ENCODE measurements around the gene PPP1R3C.

Gene PPP1R3C

DNA sequence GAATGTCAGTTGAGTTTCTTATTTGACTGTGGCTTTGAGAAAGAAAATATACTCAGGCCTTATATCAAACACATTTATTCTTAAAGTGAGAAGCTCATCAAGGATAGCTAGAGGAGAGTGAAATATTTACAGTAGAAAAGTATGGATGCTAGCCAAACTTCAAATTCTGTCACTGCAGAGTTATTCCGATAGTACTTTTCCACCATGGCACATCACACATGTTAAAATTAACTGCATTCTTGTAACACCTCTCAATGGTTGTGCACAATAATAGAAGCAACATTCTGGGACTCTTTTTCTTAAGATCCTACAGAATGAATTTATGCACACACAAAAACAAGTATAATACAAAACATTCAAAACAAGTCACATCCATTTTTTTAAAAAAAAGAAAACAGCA lies 4.5 kb downstream of the PPP1R3C start:
- no peak for DNase-seq

DNA sequence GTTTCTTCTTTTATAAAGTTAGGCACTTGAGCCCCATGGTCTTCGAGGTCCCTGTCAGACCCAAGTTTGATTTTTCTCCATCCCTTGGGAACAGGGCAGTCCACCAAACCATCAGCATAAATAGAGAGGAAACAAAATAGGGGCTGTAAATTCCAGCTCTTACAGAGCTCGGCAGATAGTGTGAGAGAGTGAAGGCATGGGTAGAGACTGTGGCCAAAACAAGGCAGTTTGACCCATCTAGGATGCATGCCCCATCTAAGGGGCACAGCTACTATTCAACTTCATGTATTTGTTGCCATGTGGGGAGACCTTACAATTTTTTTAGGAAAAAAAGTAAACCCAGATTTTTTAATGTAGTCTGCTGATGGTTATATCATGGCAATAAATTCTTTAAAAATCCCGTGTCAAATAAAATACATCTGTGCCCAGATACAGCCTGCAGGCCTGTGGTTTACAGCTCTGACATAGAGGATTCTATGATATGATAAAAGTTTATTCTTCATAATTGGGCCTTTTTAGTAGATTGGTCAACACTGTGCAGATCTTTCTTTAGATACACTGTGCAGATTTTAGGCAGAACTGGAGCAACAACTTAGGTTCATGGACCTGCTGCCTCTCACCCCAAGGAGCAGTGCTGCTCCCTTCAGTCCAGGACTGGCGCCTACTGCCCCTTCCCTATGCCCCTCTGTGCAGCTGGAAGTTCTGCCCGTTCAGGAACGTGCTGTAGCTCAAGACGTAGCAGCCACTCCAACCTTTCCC lies 5.3 kb downstream of the PPP1R3C start:
- DNase-seq = no peak

DNA sequence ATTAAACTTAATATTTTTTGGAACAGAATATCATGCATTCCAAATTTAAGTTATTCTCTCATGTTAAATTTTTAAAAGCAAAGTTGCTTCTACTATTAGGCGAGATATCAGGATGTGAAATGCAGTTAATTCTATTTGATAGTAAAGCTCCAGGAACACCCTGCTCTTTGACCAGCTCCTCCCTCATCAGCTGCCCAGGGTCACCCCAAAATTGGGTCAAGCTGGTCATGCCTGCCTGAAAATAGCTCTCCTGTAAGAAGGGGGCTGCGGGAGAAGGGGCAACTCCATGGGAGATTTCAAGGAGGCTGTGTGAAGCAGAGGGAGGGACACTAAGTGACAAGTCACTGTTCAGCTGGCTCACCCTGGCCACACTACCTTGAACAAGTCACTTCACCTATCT lies 5.9 kb downstream of the PPP1R3C start:
- DNase-seq = no peak

DNA sequence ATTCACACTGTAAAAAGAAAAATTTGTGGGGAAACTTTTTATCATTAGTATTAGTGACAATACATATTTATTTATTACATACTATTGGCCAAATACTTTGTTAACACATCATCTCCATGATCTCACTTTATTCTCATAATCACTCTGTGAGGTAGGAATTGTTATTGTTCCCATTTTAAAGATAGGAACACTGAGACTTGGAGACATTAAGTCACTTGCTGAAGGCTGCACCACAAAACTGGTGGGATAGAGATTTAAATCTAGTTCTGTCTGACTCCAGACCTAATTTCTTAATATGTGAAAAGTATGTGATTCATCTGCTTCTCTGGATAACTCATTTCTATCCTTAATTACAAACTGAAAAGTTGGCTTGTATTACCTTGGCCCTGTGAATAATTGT lies 8.2 kb downstream of the PPP1R3C start:
- DNase-seq = no peak

GRCh38 chr10:91622601-91623000 lies 10.3 kb downstream of the PPP1R3C start:
- no peak for DNase-seq

- DNase-seq = no peak
Measured at GRCh38 chr10:91621483-91622113, 11.3 kb downstream of the PPP1R3C start.

GRCh38 chr10:91617072-91617609 lies 15.7 kb downstream of the PPP1R3C start:
- DNase-seq = no peak

DNA sequence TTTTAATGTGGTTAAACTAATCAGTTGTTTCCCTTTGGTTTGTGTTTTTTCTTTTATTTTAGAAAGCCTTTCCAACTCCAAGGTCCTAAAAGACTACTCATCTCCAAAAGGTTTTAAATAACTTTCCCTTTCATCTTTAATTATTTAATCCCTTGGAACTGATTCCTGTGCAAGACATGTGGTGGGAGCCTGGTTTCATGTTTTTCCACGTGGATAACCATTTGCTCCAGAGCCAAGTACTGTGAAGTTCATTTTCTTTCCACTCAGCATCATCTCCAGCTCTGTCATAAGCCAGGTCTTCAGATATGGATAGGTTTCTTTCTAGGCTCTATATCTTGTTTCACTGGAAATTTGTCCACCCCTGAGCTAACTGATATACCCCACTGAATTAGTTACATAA lies 16.7 kb downstream of the PPP1R3C start:
- no peak for DNase-seq

DNA sequence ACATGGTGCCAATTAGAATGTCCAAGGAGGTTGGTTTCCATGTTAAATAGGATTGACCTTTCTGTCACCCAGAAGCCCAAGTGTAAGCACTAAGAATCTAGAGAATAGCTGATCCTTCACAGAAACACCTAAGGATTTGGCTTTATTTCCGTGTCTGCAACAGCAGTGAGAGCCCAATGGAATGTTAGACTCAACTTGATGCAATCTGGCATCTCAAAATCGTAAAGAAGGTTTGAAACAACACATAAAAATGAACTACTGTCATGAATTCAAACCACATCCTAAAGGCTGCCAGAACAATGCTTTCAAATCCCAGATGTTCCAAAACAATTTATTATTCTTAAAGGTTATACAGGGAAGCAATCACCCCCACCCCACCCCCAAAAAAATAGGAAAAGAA lies 18.6 kb downstream of the PPP1R3C start:
- DNase-seq = no peak

DNA sequence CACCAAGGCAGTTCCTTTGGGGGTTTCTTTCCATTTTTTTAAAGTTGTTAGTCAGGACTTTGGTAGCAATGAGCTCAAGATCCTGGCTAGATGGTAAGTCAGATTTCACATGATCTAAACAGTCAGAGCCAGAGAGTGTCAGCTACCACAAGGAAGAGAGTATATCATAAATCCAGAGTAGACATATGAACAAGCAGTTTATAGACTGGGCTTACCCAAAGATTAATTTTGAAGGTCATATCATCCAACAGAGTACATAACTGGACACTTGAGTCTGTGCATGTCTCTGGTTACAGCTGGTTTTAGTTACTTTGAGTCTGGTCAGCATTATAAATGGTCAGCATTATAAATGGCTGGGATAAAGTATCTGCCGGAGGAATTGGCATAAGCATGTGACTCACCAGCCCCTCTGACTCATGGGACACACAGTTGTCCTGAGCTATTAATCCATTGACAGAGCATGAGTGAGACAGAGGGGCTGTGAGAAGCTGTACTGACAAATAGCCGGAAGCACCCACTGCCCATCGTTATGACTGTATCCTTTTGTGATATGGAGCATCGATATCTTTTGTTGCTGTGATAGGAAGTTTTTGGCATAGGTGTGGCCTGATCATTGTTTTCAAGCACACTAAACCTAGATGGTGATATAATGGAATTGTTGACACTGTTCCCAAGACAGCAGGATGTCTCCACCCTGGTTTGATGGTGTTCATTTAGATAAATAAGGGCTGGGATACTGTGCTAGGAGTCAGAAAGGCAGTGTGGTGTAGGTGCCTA lies 19.3 kb downstream of the PPP1R3C start:
- DNase-seq = no peak

GRCh38 chr10:91610919-91611318 lies 22.0 kb downstream of the PPP1R3C start:
- DNase-seq = no peak

GRCh38 chr10:91610444-91610843 lies 22.4 kb downstream of the PPP1R3C start:
- no peak for DNase-seq

DNA sequence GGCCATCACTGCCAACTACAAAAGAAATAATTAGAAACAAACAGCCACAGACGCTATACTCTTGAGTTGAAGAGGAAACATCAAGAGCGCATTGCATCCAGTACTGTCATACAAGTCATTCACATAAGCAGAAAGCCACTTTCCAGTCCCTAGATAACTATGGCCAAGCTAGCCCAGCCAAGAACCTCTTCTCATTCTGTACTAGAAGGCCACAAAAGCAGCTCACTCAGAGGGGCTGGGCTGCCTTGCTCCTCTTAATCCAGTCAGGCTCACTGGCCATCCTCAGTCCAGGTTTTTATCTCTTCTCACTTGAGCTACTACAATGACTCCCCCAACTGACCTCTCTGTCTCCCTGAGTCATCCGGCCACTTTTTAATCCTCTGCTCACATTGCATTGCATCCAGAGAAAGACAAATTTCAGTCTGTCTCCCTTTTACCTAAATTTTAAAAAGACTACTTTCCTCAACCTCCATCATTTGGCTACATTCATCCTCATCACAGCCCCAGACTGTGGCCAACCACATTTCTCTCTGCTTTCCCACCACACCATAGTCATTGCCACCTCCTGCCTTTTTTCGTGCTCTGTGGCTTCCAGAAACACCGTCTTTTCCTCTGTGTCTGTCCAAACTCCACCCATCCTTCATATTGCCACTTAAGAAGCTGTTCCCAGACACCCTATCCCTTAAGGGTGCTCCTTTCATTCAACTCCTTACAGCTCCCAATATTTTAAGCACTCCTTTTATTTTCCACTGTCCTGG lies 25.0 kb downstream of the PPP1R3C start:
- no peak for DNase-seq

DNA sequence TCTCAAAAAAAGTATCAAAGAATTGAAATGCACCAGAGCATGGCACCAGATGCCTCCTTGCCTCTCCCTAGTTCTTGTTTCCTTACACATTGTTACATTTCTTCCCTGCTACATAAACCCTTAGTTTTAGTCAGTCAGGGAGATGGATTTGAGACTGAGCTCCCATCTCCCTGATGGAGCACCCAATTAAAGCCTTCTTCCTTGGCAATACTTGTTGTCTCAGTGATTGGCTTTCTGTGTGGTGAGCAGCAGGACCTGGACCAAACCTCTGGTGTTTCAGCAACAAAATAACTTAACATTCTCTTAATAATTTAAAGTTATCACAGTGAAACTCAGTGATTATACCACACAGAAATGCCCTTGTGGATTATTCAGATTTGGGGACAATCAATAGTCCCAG lies 26.9 kb downstream of the PPP1R3C start:
- no peak for DNase-seq

- DNase-seq = no peak
Measured at GRCh38 chr10:91604553-91605534, 28.0 kb downstream of the PPP1R3C start.

- DNase-seq = no peak
Measured at GRCh38 chr10:91603931-91604331, 28.9 kb downstream of the PPP1R3C start.

- no peak for DNase-seq
Measured at GRCh38 chr10:91602868-91603568, 29.9 kb downstream of the PPP1R3C start.

GRCh38 chr10:91602449-91602848 lies 30.4 kb downstream of the PPP1R3C start:
- DNase-seq = no peak

GRCh38 chr10:91601212-91601611 lies 31.7 kb downstream of the PPP1R3C start:
- DNase-seq = no peak

DNA sequence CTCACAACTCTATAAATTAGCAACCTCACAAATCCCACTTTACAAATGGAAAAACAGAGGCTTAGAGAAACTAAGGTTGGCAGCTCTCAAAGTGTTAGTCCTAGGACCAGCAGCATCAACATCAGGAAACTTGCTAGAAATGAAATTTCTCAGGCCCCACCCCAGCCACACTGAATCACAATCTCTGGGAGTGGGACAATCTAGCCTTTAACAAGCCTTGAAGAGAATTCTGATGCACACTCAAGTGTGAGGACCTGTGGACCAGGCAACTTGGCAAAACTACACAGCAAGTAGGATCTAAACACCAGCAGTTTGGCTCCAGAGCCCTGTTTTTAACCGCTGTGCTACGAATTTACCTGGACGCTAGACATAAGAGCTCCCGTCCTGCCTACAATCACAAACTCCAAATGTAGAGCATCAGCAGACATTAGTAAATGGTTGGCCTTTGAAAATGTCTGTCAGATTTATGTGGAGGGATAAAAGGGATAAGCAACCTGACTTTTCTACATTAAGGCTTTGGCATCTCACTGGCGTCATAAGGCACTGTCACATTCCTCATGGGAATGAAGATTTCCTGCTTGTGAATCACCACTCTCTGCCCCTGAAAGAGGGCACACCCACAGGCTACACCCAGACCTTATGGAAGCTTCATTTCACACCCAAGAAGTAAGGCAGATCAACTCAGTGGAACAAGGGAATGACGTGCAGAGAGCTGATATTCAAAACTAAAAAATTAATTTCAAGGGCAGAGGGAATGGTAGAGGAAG lies 34.5 kb downstream of the PPP1R3C start:
- no peak for DNase-seq
